Ovary (tissue), 9 donors: Measurements from ENCODE around the gene SIDT1. TPM values are rescaled to one million over a fixed set of nuclear protein-coding genes. Genes with fewer than 3 reads are reported as not detected.

Experiments used
- DNase-seq, 5 donors: peaks; one replicate each; pipeline ENCODE4 v3.0.0-alpha.2; 2019 to 2020
- H3K27ac ChIP-seq, 2 donors: fragments of 200-600 bp; one replicate each; pipeline versions ENCODE4 v1.5.1 to v1.8.0; 2019 to 2022
- H3K27me3 ChIP-seq: fragments of 200-600 bp; one replicate; pipeline ENCODE4 v1.8.0; 2022
- H3K36me3 ChIP-seq: fragments of 200-600 bp; sonication (generic); one replicate; pipeline ENCODE4 v1.5.1; 2019
- H3K4me1 ChIP-seq: one replicate; pipeline ENCODE4 v1.8.1; 2013; ENCODE audit warnings: mild to moderate bottlenecking, moderate library complexity; ENCODE audit not compliant: insufficient read depth
- H3K4me3 ChIP-seq: fragments of 200-600 bp; sonication (generic); one replicate; pipeline ENCODE4 v1.5.1; 2017
- H3K9me3 ChIP-seq, 2 donors: fragments of 200-600 bp in 1 of 2; sonication (generic) in 1 of 2; one replicate each; pipeline versions ENCODE4 v1.5.1 to v1.8.1; 2013 to 2019; ENCODE audit warnings: mild to moderate bottlenecking in 1 of 2, moderate library complexity in 1 of 2
- CTCF ChIP-seq, 3 donors: fragments of 450-650 bp in 2 of 3; fragments of 200-600 bp in 1 of 3; IDR thresholded peaks; one replicate each; pipeline versions ENCODE4 v1.5.1 to v1.8.0; 2016 to 2022; ENCODE audit warnings: antibody characterized with exemption in 3 of 3, mild to moderate bottlenecking in 1 of 3
- EP300 ChIP-seq: sonication (generic); formaldehyde crosslinking; IDR thresholded peaks from one replicate; pipeline ENCODE4 v1.6.1; 2017; ENCODE audit warnings: antibody characterized with exemption
- POLR2A ChIP-seq: fragments of 450-650 bp; IDR thresholded peaks from one replicate; pipeline ENCODE4 v1.6.1; 2017; ENCODE audit warnings: antibody characterized with exemption, mild to moderate bottlenecking, moderate library complexity
- WGBS, 3 donors: extraction: QIAGEN DNeasy Blood & Tissue Kit in 1 of 3; methylation state at CpG; one replicate each; pipeline versions ENCODE4 v1.1.5 to v1.1.7; 2013 to 2017; 5-methylcytosine and 5-hydroxymethylcytosine counted together
- intact Hi-C, 4 donors: fragments of 100-400 bp; cut with DNase I; formaldehyde crosslinking; loops; one replicate each; pipeline versions ENCODE4 v1.11.0 to v1.15.1; 2022 to 2023
- polyA plus RNA-seq, 2 donors: library from polyadenylated mRNA; stranded (reverse); fragments of 200-250 nt in 1 of 2; fragments of 350-450 nt in 1 of 2; fragmentation: Illumina TruSeq in 1 of 2; extraction: RNeasy Lipid Tissue Mini Kit (QIAGEN cat#74804) in 1 of 2; gene quantifications; one replicate each; pipeline ENCODE4 v1.2.3, GENCODE V29; 2013 to 2014
- total RNA-seq, 7 donors: library from RNA; depleted of rRNA in 2 of 7; stranded (reverse); fragments of >200 nt in 2 of 7; fragmentation: NEBNext Ultra II Directional in 3 of 7; extraction: Animal tissue kit (Norgen Biotek cat#: 25700) in 3 of 7; gene quantifications; one replicate each; pipeline versions ENCODE4 v1.1.0 to v1.2.4, GENCODE V29; 2016 to 2023
- donor health status: DM: no; HTN: no; CAD: no; lungs with moderate emphysema.
- donor health status: DM: no; HTN: no; CAD: no.
- donor health status: Bipolar disorder and iron deficiency.
- donor health status: DM: yes; HTN: yes; CAD: no.
- donor health status: DM: no; HTN: no; CAD: no.
- donor health status: DM: yes; HTN: yes; CAD: no.

Gene SIDT1
- total and polyA plus RNA-seq, 9 donors, result 0.34 to 12.3 (median 1.1) TPM

- TF ChIP-seq POLR2A, result no peak
- no peak for TF ChIP-seq EP300
- no peak for TF ChIP-seq CTCF (IDR thresholded peaks at IDR 0.05)
- Histone ChIP-seq H3K4me3 (no peak overlapping the region), H3K9me3 (no peaks in the 10 kb centered on the region), H3K27me3 (no peaks in the 10 kb centered on the region), H3K4me1 (no peaks in the 10 kb centered on the region), H3K27ac (no peak overlapping the region), H3K36me3 (no peaks in the 10 kb centered on the region)
- intact Hi-C loops, result loop anchor here in 1 of 4 donors (2.0 kb wide), 1 partner anchor 14 kb away; no protein-coding TSS in a partner anchor
- no peak for DNase-seq
- WGBS, 3 donors, result 18 to 20% (median 18%) methylated on average over 4 of the region's 4 CpGs
These were observed 42.9 kb downstream of the SIDT1 start for GRCh38 chr3:113575206-113575605.

- Histone ChIP-seq H3K4me3 (no peak overlapping the region), H3K4me1 (no peaks in the 10 kb centered on the region), H3K27ac (no peak overlapping the region), H3K9me3 (no peaks in the 10 kb centered on the region), H3K27me3 (no peaks in the 10 kb centered on the region), H3K36me3 (no peaks in the 10 kb centered on the region)
- intact Hi-C loops, result no loop called here
- WGBS, 3 donors, result 28 to 68% (median 30%) methylated on average over 1 of the region's 1 CpG
- DNase-seq, result no peak
- no peak for TF ChIP-seq POLR2A
These were observed 52.9 kb downstream of the SIDT1 start for GRCh38 chr3:113585228-113585627.

GRCh38 chr3:113585720-113586119, 53.4 kb downstream of the SIDT1 start:
- DNase-seq, result no peak
- no peak overlapping the region for H3K4me3 ChIP-seq
- no peaks in the 10 kb centered on the region for H3K4me1 ChIP-seq
- H3K36me3 ChIP-seq, result no peaks in the 10 kb centered on the region
- H3K27me3 ChIP-seq, result no peaks in the 10 kb centered on the region
- intact Hi-C loops, result no loop called here
- TF ChIP-seq EP300 (no peak), POLR2A (no peak), CTCF (IDR thresholded peaks at IDR 0.05) (no peak)
- H3K27ac ChIP-seq, result no peak overlapping the region
- no peaks in the 10 kb centered on the region for H3K9me3 ChIP-seq
- WGBS, 3 donors, result 77 to 82% (median 80%) methylated on average over 3 of the region's 3 CpGs

DNA sequence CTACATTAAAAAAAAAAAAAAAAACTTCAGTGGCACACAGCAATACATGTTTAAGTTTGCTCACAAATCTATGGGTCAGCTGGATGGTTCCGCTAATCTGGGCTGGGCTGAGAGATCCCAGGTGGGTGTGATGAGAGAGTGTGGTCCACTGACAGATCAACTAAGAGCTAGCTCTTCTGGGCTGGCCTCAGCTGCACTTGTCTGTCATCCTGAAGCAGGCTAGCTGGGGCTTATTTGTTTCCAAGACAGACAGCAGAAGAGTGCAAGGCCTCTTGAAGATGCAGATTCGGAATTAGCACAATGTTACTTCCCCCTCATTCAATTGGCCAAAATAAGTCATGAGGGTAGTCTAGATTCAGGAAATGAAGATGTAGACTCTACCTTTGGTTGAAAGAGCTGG, 56.5 kb downstream of the SIDT1 start:
- no peaks in the 10 kb centered on the region for H3K9me3 ChIP-seq
- no peak for TF ChIP-seq EP300
- TF ChIP-seq CTCF (IDR thresholded peaks at IDR 0.05), result no peak
- TF ChIP-seq POLR2A, result no peak
- no peaks in the 10 kb centered on the region for H3K4me1 ChIP-seq
- WGBS, 3 donors, result 91 to 99% (median 95%) methylated on average over 2 of the region's 2 CpGs
- no peaks in the 10 kb centered on the region for H3K36me3 ChIP-seq
- DNase-seq, result no peak
- intact Hi-C loops, result no loop called here
- H3K27me3 ChIP-seq, result no peaks in the 10 kb centered on the region
- no peak overlapping the region for H3K4me3 ChIP-seq
- H3K27ac ChIP-seq, result no peak overlapping the region

- Histone ChIP-seq H3K4me1 (no peaks in the 10 kb centered on the region), H3K27ac (no peak overlapping the region), H3K36me3 (no peaks in the 10 kb centered on the region), H3K9me3 (no peaks in the 10 kb centered on the region), H3K27me3 (no peaks in the 10 kb centered on the region), H3K4me3 (no peak overlapping the region)
- TF ChIP-seq EP300, result no peak
- intact Hi-C loops, result no loop called here
- no peak for DNase-seq
- 26 to 56% (median 38%) methylated on average over 1 of the region's 1 CpG for WGBS, 3 donors
These were observed 57.6 kb downstream of the SIDT1 start for GRCh38 chr3:113589971-113590370.

DNA sequence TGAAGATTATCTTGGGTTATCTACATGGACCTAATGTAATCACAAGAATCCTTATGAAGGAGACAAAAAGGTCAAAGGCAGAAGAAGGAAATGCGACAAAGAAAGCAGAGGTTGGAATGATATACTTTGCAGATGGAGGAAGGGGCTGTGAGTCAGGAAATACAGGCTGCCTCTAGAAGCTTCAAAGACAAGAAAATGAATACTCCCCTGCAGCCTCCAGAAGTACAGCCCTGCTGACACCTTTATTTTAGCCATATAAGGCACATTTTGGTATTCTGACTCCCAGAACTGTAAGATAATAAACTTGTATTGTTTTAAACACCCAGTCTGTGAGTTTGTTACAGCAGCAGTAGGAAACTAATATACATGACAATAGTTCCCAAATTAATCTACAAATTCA, 58.6 kb downstream of the SIDT1 start:
- WGBS, 3 donors, result 64 to 76% (median 71%) methylated on average over 1 of the region's 1 CpG
- no peak overlapping the region for H3K4me3 ChIP-seq
- H3K27ac ChIP-seq, result no peak overlapping the region
- H3K9me3 ChIP-seq, result no peaks in the 10 kb centered on the region
- TF ChIP-seq EP300 (no peak), POLR2A (no peak), CTCF (IDR thresholded peaks at IDR 0.05) (no peak)
- no peaks in the 10 kb centered on the region for H3K36me3 ChIP-seq
- no peaks in the 10 kb centered on the region for H3K27me3 ChIP-seq
- no peaks in the 10 kb centered on the region for H3K4me1 ChIP-seq
- DNase-seq, result no peak
- intact Hi-C loops, result no loop called here
